ENCODE data around the gene THAP11.
"Not testable (repeated sequence)": the region's sequence is repeated elsewhere in the genome, so short reads cannot be mapped to it uniquely, and the experiment has no call there.

The THAP11 gene

DNA sequence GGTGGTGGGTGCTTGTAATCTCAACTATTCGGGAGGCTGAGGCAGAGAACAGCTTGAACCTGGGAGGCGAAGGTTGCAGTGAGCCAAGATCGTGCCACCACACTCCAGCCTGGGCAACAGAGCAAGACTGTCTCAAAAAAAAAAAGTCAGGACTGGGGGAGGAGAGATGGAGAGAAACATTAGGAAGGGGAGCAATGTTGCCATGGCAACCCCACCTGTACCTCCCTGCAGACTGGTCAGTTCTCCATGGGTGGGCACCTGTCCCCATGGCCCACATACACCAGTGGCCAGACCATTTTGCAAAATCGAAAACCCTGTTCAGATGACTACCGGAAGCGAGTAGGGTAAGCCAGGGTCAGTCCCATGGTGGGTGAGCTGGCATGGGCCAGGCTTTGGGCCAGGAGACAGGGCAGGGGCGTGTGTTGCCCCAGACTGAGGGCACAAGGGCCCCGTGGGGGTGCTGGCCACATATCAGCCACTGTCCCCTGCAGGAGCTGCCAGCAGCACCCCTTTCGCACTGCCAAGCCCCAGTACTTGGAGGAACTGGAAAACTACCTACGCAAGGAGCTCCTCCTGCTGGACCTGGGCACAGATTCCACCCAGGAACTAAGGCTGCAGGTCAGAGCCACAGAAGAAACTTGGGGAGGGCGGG, 21.4 kb upstream of the THAP11 start:
- Histone ChIP-seq H3K36me3 (replicated peaks) (no peaks in the 10 kb centered on the region), H3K9me3 (no peaks in the 10 kb centered on the region), H3K27me3 (ENCODE audit: low read depth) (no peaks in the 10 kb centered on the region), H3K4me3 (no peak overlapping the region), H3K4me1 (no peaks in the 10 kb centered on the region)
- no peak for DNase-seq (ENCODE audit: low spot score in 2 of 2)
- in situ Hi-C loops (cut with MboI; ENCODE audit: low sequenced_read_pairs) = no loop called here

DNA sequence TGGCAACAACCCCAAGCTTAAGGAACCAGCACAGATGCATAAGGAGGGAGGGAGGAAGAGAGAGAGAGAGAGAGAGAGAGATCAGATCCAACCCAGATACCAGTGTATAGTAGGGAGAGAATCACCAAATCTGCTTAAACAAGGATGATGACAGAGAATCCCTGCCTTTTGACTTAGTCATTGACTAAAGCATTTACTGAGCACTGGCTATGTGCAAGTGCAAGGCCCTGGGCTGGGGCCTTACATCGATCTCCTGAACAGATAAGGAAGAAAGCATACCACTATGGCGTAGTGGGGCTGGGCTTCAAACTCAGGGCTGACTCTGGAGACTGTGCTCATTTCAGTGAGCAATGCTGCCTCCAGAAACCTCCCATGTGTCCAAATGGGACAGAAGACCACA, 19.6 kb upstream of the THAP11 start:
- in situ Hi-C loops (cut with MboI; ENCODE audit: low sequenced_read_pairs) = no loop called here
- Histone ChIP-seq H3K36me3 (replicated peaks) (peaks cover 15% of the 10 kb centered on the region; the same call in 1 of the 2 replicates), H3K4me1 (no peaks in the 10 kb centered on the region), H3K9me3 (no peaks in the 10 kb centered on the region), H3K4me3 (no peak overlapping the region), H3K27me3 (ENCODE audit: low read depth) (no peaks in the 10 kb centered on the region)
- no peak for DNase-seq (ENCODE audit: low spot score in 2 of 2)

DNA sequence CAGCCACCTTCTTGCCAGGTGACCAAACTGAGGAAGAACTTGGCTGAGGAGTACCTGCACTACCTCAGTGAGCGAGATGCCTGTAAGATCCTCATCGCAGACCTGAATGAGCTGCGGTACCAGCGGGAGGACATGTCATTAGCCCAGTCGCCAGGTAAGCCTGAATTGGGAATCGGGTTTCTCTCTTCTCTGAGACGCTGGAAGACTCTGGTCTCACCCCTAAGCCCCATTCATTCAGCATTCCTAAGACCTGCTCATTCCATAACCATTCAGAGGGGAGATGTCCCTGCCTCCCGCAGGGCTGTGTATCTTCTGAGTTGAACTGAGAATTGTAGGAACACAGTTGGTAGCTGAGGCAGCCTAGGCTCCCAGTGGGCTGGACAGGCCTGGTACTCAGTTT, 17.0 kb upstream of the THAP11 start:
- Histone ChIP-seq H3K27me3 (ENCODE audit: low read depth) (no peaks in the 10 kb centered on the region), H3K36me3 (replicated peaks) (peaks cover 39% of the 10 kb centered on the region), H3K9me3 (no peaks in the 10 kb centered on the region), H3K4me1 (no peaks in the 10 kb centered on the region), H3K4me3 (no peak overlapping the region)
- in situ Hi-C loops (cut with MboI; ENCODE audit: low sequenced_read_pairs) = no loop called here
- no peak for DNase-seq (ENCODE audit: low spot score in 2 of 2)

DNA sequence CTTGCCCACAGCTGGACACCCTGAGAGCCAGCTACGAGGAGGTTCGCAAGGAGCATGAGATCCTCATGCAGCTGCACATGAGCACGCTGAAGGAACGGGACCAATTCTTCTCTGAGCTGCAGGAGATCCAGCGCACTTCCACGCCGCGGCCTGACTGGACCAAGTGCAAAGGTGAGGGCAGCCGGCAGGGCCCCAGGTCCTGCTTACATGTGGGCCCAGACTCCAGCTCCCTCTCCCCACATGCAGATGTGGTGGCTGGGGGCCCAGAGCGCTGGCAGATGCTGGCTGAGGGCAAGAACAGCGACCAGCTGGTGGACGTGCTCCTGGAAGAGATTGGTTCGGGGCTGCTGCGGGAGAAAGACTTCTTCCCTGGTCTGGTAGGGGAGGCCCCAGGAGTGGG, 16.2 kb upstream of the THAP11 start:
- in situ Hi-C loops (cut with MboI; ENCODE audit: low sequenced_read_pairs) = no loop called here
- H3K4me3 ChIP-seq = no peak overlapping the region
- peaks cover 47% of the 10 kb centered on the region for H3K36me3 ChIP-seq (replicated peaks)
- no peaks in the 10 kb centered on the region for H3K9me3 ChIP-seq
- DNase-seq (ENCODE audit: low spot score in 2 of 2) = no peak
- H3K27me3 ChIP-seq (ENCODE audit: low read depth) = no peaks in the 10 kb centered on the region
- no peaks in the 10 kb centered on the region for H3K4me1 ChIP-seq

DNA sequence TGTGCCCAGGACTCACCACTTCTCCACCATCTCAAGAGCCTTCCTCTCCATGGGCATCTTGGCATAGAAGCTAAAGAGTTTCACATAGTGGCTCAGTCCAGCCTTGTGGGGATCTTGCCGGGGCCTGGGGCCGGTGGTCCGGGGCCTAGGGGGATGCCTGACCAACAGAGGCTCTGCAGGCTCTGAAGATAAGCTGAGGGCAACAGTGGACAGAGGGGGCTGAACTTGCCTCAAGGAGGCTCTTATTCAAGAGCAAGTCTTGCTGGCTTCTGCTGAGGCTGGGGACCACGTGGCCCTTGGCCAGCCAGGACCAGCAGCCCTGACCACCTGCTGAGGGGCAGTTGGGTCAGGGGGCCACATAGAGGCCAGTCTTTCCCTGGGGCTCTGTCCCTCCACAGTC, 13.5 kb upstream of the THAP11 start:
- no peak for DNase-seq (ENCODE audit: low spot score in 2 of 2)
- Histone ChIP-seq H3K4me1 (peaks cover 5% of the 10 kb centered on the region; the same call in 1 of the 2 replicates), H3K4me3 (no peak overlapping the region), H3K36me3 (replicated peaks) (peaks cover 61% of the 10 kb centered on the region), H3K9me3 (no peaks in the 10 kb centered on the region), H3K27me3 (ENCODE audit: low read depth) (no peaks in the 10 kb centered on the region)
- in situ Hi-C loops (cut with MboI; ENCODE audit: low sequenced_read_pairs) = no loop called here

DNA sequence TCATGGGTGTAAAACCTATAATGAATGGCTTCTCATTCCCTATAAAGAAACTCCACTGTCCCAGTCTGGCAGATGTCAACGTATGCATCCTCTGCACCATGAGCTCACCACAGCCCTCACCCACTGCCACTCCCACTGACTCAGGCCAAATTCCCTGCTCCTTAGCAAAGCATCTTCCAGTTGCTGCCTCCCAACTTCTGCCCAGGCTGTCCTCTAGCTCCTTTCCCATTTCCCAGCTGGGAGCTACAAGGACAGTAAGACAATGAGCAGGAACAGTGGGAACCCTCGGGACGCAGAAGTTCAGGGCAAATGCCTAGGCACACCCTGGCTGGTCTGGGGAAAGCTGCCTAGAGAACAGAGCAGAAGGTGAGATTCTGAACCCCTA, 9.1 kb upstream of the THAP11 start:
- Histone ChIP-seq H3K4me3 (peak overlapping the region; percentile 84), H3K27me3 (ENCODE audit: low read depth) (no peaks in the 10 kb centered on the region), H3K36me3 (replicated peaks) (peaks cover 42% of the 10 kb centered on the region), H3K4me1 (peaks cover 8% of the 10 kb centered on the region; the same call in 1 of the 2 replicates), H3K9me3 (no peaks in the 10 kb centered on the region)
- in situ Hi-C loops (cut with MboI; ENCODE audit: low sequenced_read_pairs) = no loop called here
- DNase-seq (ENCODE audit: low spot score in 2 of 2) = peak in 1 of 2 experiments; percentile 32

DNA sequence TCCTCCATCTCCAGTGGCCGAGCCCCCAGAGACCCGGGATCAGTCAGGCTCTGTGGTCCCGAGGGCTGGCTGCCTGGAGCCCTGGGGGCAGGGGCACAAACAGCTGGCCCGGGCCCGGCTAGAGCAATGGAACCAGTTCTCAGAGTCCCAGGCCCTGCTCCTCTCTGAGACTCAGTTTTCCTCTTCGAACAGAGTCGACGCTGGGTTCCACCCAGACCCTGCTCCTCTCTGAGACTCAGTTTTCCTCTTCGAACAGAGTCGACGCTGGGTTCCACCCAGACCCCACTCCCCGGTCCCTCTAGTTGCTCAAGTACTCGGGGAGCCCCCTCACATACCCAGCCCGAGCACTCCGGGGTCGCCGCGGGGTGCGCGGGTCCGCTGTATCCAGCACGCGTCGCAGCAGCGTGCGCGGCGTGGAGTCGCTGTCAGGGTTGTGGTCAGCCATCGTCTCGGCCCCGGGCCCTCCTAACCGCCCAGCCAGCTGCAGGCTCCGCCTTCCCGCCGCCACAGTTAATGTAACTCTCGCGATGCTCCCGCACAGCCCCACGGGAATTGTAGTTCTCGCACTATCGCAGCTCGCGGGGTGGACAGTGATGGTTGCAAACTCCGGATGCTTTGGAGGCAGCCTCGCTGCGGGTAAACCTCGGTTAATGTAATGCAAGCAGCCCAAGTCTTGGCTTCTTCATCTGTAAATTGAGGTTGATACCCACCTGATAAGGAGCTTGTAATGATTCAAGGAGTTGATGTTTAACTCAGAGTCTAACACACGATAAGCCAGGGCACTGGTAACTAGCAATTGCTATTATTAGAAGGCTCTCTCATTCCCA, 8.5 kb upstream of the THAP11 start:
- peak overlapping the region; percentile 84 for H3K4me3 ChIP-seq
- no peaks in the 10 kb centered on the region for H3K9me3 ChIP-seq
- peaks cover 8% of the 10 kb centered on the region; the same call in 1 of the 2 replicates for H3K4me1 ChIP-seq
- in situ Hi-C loops (cut with MboI; ENCODE audit: low sequenced_read_pairs) = no loop called here
- no peaks in the 10 kb centered on the region for H3K27me3 ChIP-seq (ENCODE audit: low read depth)
- peak; percentile 91 to 97 for DNase-seq (ENCODE audit: low spot score in 2 of 2)
- H3K36me3 ChIP-seq (replicated peaks) = peaks cover 37% of the 10 kb centered on the region

DNA sequence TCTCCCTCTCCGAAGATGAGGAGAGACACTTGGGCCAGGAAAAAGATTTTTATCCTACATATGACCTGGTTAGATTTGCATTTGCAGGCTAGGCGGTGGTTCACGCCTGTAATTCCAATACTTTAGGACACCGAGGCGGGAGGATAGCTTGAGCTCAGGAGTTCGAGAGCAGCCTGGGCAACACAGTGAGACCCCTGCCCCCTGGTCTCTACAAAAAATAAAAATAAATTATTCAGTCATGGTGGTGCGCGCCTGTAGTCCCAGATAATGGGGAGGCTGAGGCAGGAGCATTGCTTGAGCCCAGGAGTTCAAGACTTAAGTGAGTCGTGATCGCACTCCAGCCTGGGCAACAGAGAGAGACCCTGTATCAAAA, 7.9 kb upstream of the THAP11 start:
- Histone ChIP-seq H3K9me3 (no peaks in the 10 kb centered on the region), H3K36me3 (replicated peaks) (peaks cover 31% of the 10 kb centered on the region), H3K27me3 (ENCODE audit: low read depth) (no peaks in the 10 kb centered on the region), H3K4me1 (peaks cover 8% of the 10 kb centered on the region; the same call in 1 of the 2 replicates), H3K4me3 (peak overlapping the region; percentile 84)
- no peak for DNase-seq (ENCODE audit: low spot score in 2 of 2)
- in situ Hi-C loops (cut with MboI; ENCODE audit: low sequenced_read_pairs) = no loop called here

DNA sequence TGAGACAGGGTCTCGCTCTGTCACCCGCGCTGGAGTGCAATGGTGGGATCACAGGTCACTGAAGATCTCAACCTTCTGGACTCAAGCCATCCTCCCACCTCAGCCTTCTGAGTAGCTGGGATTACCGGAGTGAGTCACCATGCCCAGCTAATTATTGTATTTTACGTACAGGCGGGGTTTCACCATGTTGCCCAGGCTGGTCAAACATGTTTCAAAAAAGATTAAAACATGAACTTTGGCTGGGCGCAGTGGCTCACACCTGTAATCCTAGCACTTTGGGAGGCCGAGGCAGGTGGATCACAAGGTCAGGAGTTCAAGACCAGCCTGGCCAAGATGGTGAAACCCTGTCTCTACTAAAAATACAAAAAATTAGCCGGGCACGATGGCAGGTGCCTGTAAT, 4.9 kb upstream of the THAP11 start:
- in situ Hi-C loops (cut with MboI; ENCODE audit: low sequenced_read_pairs); H3K9me3 ChIP-seq; DNase-seq (ENCODE audit: low spot score in 2 of 2); H3K4me3 ChIP-seq; H3K27me3 ChIP-seq (ENCODE audit: low read depth); H3K36me3 ChIP-seq (replicated peaks): not testable (repeated sequence)
- peaks cover 19% of the 10 kb centered on the region for H3K4me1 ChIP-seq

DNA sequence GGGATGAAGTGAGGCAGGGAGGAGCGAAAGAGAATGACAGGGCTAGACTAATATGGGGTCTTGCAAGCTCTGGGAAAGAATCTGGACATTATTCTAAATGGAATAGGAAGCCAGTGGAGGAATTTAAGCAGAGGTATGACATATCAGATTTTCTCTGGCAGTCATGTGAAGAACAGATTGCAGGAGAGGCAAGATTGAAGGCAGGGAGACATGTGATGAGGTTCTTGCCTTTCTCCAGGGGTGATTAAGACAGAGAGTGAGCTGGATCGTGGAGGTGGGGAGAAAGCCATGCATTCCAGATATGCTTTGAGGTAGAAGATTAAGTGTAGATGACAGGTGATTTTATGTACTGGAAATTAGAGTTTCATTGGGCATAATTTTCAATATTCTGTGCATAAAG, 4.3 kb upstream of the THAP11 start:
- in situ Hi-C loops (cut with MboI; ENCODE audit: low sequenced_read_pairs) = no loop called here

DNA sequence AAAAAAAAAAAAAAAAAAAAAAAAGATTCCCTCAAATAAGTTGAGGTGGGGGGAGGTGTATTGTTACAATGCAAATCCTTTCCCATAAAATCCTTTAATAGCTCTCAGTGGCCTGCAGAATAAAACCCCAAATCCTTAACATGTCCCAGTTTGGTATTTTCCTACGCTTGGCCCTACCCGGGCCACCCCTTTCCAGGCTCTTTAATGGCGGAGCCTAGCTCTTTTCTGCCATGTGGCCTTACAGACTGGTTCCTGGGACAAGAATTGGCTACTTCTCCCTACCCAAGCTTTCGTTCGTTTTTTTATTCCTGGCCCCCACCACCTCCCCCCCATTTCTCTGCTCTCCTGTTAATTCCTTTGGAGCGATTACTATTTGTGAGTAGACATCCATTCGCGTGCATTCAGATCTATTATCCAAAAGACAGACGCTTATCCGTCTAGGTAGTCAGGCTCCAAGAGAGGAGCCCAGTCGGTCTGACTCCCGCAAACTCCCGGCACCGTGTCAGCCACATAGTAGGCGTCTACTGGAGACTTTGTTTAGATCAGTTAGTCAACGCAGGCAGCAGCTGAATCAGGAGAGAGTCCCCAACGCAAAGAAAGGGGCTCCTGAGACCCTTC, 813 bp upstream of the THAP11 start:
- Histone ChIP-seq H3K4me3 (peak overlapping the region; percentile 89), H3K9me3 (no peaks in the 10 kb centered on the region), H3K27me3 (ENCODE audit: low read depth) (no peaks in the 10 kb centered on the region), H3K36me3 (replicated peaks) (peaks cover 7% of the 10 kb centered on the region; the same call in 1 of the 2 replicates), H3K4me1 (peaks cover 38% of the 10 kb centered on the region)
- in situ Hi-C loops (cut with MboI; ENCODE audit: low sequenced_read_pairs) = no loop called here
- DNase-seq (ENCODE audit: low spot score in 2 of 2) = peak; percentile 65 to 93

More for the DNA sequence above, 4.3 kb upstream of the THAP11 start:
- peaks cover 16% of the 10 kb centered on the region for H3K4me1 ChIP-seq
- DNase-seq (ENCODE audit: low spot score in 2 of 2) = no peak
- no peaks in the 10 kb centered on the region for H3K9me3 ChIP-seq
- no peaks in the 10 kb centered on the region for H3K27me3 ChIP-seq (ENCODE audit: low read depth)
- no peak overlapping the region for H3K4me3 ChIP-seq
- H3K36me3 ChIP-seq (replicated peaks) = no peaks in the 10 kb centered on the region

DNA sequence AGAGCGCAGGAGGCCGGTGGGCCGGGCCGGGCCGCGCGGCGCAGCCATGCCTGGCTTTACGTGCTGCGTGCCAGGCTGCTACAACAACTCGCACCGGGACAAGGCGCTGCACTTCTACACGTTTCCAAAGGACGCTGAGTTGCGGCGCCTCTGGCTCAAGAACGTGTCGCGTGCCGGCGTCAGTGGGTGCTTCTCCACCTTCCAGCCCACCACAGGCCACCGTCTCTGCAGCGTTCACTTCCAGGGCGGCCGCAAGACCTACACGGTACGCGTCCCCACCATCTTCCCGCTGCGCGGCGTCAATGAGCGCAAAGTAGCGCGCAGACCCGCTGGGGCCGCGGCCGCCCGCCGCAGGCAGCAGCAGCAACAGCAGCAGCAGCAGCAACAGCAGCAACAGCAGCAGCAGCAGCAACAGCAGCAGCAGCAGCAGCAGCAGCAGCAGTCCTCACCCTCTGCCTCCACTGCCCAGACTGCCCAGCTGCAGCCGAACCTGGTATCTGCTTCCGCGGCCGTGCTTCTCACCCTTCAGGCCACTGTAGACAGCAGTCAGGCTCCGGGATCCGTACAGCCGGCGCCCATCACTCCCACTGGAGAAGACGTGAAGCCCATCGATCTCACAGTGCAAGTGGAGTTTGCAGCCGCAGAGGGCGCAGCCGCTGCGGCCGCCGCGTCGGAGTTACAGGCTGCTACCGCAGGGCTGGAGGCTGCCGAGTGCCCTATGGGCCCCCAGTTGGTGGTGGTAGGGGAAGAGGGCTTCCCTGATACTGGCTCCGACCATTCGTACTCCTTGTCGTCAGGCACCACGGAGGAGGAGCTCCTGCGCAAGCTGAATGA, 606 bp downstream of the THAP11 start:
- Histone ChIP-seq H3K9me3 (no peaks in the 10 kb centered on the region), H3K27me3 (ENCODE audit: low read depth) (no peaks in the 10 kb centered on the region), H3K36me3 (replicated peaks) (peaks cover 11% of the 10 kb centered on the region; the same call in 1 of the 2 replicates), H3K4me1 (peaks cover 38% of the 10 kb centered on the region), H3K4me3 (peak overlapping the region; percentile 89)
- peak; percentile 39 to 73 for DNase-seq (ENCODE audit: low spot score in 2 of 2)
- in situ Hi-C loops (cut with MboI; ENCODE audit: low sequenced_read_pairs) = no loop called here

DNA sequence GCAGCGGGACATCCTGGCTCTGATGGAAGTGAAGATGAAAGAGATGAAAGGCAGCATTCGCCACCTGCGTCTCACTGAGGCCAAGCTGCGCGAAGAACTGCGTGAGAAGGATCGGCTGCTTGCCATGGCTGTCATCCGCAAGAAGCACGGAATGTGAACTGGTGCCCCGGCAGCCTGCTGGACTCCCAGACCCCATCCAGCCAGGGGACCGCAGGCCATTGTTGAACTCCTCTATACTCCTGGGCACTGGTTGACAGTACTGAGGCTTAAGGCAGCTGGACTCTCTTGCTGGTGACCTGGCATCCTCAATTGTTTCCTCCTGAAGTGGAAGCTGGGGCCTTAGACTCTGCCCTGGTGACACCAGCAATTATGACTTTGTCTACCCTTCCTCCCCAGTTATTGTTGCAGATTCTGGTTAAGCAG, 1.2 kb downstream of the THAP11 start:
- Histone ChIP-seq H3K4me1 (peaks cover 44% of the 10 kb centered on the region), H3K4me3 (peak overlapping the region; percentile 89), H3K9me3 (no peaks in the 10 kb centered on the region), H3K36me3 (replicated peaks) (peaks cover 11% of the 10 kb centered on the region; the same call in 1 of the 2 replicates), H3K27me3 (ENCODE audit: low read depth) (no peaks in the 10 kb centered on the region)
- peak in 1 of 2 experiments; percentile 6 for DNase-seq (ENCODE audit: low spot score in 2 of 2)
- in situ Hi-C loops (cut with MboI; ENCODE audit: low sequenced_read_pairs) = no loop called here

All from HAP-1 (cell line).